ENCODE data around the gene LRRC75B. TPM values are rescaled to one million over a fixed set of nuclear protein-coding genes. Genes with fewer than 3 reads are reported as not detected.
"Not testable (repeated sequence)": the region's sequence is repeated elsewhere in the genome, so short reads cannot be mapped to it uniquely, and the experiment has no call there.

The LRRC75B gene
- total RNA-seq, 1 experiment from 2014 or later, result 20.5 TPM

DNA sequence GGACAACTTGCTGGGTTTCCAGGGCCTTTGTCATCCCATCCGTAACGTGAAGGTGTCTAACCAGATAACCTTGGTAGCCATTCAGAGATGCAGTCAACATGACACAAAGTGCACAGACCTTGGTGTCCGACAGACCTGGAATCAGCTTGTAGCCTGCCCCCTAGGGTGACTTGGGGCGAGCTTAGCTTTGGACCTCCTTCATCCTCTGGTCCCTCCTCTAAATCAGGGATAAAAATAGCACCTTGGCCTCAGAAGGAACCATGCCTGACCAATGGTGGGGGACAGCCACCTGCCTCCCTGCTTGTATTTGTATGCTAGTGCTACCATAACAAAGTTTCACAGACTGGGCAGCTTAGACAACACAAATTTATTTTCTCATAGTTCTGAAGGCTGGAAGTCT lies 33.4 kb downstream of the LRRC75B start:
- DNase-seq, result no peak
- Histone ChIP-seq H3K4me3 (ENCODE audit: insufficient read depth, low read depth, low read length) (no peak overlapping the region), H3K36me3 (replicated peaks; ENCODE audit: control insufficient read depth, insufficient read depth, low read length) (peaks cover 37% of the 10 kb centered on the region), H3K27me3 (ENCODE audit: control insufficient read depth, insufficient read depth, low read length) (no peaks in the 10 kb centered on the region)

DNA sequence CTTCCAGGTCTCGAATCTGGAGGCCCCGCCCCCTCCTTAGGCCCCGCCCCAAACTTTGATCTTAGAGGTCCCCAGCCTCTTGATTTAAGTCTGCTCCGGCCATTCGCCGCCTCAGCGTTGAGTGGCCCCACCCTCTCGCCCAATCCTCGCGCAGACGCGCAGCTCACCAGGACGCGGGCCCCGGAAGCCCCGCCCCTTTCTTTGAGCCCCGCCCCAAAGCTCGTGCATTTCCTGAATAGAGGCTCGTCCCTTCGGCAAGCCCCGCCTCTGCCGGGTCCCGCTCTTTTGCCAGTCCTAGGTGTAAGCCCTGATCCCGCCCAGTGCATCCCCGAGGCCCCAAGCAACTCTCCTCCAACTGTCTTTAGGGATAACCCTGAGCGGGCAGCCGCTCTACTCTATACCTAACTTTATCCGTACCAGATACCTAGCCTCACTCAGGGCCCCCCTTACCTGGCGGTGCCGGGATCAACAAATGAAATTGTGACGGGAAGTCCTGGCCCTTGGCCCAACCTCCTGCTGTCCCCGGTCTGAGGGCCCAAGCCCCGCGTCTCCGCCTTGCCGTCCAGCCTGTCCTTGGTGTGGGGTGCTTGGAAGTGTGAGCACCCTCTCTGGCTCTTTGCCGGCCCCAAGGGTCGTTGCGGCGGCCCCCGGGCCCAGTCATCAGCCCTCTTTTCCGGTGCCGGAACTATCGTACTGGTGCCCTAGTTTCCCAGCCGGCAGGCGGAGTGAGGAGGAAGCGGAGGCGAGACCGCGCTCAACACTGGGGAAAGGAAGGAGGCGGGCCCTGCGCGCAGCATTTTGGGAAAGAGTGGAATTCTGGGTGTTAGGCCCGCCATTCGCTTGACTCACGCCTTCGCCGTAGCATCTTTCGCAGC lies 37.5 kb downstream of the LRRC75B start, which contains the start of gene SNRPD3:
TSS of gene SNRPD3 (plus strand) at position 835 of the 875 bp plus-strand sequence. CDS start 1,676 bp downstream, outside the sequence.
- peak; percentile 100 for DNase-seq
- Histone ChIP-seq H3K4me3 (ENCODE audit: insufficient read depth, low read depth, low read length) (peak within 1 kb of the TSS; percentile 100), H3K27me3 (ENCODE audit: control insufficient read depth, insufficient read depth, low read length) (no peaks in the 10 kb centered on the region), H3K36me3 (replicated peaks; ENCODE audit: control insufficient read depth, insufficient read depth, low read length) (peaks cover 25% of the 10 kb centered on the region)

DNA sequence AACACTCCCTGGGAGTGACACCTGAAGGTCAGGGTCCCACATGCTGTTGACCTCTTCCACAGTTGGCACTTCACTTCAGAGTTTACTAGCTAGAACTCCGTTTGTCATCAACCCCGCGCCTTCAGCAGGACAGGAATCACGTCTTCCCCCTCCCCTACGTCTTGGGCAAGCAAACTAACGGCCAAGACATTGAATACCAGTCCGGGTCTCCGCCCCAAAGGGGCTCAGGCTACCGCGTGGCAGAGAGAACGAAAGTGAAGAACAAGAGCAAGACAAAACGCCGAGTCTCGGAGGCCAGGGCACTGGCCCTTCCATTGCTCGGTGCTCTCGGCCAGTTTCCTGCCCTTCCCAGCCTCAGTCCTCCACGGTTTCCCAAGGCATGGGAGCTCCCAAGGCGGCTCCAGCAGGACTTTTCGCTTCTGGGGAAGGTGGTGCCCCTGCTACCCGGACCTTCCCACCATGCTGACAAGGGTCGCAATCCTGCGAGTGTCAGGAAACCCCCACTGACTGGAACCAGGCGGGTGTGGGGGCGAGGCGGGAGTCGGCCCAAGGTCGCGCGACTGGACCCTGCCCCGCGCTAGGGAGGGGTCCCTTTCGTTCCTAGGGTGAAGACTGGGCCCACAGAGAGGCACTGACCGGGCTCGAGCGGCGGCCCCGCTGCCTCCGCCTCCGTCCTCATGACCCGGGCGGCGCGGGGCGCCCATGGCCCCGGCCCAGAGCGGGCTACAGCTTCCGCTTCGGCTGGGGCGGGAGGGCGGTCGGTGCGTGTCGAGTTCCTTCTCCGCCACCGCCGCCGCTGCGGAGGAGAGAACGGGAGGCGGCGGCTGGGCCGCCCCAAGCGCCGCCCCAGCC lies 38.3 kb downstream of the LRRC75B start, which contains the start of gene GUCD1:
TSS of gene GUCD1 (minus strand) at position 826 of the 852 bp plus-strand sequence. CDS start at position 679, 147 bp downstream.
- DNase-seq, result peak; percentile 61
- Histone ChIP-seq H3K27me3 (ENCODE audit: control insufficient read depth, insufficient read depth, low read length) (no peaks in the 10 kb centered on the region), H3K4me3 (ENCODE audit: insufficient read depth, low read depth, low read length) (peak within 1 kb of the TSS; percentile 100), H3K36me3 (replicated peaks; ENCODE audit: control insufficient read depth, insufficient read depth, low read length) (peaks cover 22% of the 10 kb centered on the region)

DNA sequence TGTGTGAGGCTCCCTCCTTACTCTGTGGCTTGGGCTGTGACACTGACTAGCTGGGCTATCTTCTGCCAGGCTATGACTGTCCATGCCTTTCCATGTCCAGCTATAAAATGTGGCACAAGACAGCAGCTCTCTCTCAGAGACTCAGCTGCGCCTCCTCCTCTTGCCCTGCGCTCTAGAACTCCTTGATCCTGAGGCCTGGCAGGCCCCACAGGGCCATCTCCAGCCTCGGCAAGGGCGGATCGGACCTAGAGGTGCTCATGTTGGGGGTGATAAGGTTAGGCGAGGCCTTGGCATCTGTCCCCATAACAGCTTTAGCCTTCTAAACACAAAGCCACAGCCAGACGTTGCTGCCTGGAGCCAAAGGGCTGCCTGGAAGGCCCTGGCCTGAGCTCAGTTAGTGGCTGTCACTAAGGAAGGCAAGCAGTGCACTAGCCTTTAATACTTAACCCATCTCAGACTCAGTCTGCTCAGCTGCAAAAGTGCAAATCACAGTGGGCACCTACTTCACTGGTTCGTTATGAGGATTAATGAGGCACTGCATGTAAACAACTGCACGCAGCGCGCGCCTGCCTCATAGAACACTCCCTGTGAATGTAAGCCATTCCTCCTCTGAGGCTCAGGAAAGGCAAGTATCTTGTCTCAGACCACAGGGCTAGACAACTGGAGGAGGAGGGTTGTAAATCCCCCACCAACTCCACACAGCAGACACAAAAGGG lies 39.1 kb downstream of the LRRC75B start:
- Histone ChIP-seq H3K36me3 (replicated peaks; ENCODE audit: control insufficient read depth, insufficient read depth, low read length) (peaks cover 15% of the 10 kb centered on the region), H3K4me3 (ENCODE audit: insufficient read depth, low read depth, low read length) (peak overlapping the region; percentile 92), H3K27me3 (ENCODE audit: control insufficient read depth, insufficient read depth, low read length) (no peaks in the 10 kb centered on the region)
- no peak for DNase-seq

DNA sequence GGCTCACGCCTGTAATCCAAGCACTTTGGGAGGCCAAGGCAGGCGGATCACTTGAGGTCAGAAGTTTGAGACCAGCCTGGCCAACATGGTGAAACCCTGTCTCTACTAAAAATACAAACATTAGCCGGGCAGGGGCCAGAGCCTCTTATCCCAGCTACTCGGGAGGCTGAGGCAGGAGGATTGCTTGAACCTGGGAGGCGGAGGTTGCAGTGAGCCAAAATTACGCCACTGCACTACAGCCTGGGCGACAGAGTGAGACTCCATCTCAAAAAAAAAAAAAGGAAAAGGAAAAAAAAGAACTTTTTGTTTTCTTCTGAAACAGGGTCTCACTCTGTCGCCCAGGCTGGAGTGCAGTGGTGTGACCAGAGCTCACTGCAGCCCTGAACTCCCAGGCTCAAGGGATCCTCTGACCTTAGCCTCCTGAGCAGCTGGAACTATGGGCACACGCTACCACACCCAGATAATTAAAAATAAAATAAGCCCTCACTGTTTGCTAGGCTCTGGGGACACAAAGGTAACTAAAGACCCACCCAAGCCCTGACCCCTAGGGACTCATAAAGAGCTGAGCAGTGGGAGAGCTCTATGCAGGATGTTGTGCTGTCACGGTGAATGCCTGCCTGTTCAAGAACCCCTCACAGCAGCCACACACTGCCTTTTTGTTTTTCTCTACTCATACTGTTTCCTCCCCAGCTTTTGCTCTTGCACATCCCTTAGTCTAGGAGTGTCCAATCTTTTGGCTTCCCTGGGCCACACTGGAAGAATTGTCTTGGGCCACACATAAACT lies 40.2 kb downstream of the LRRC75B start:
- not testable (repeated sequence) for H3K36me3 ChIP-seq (replicated peaks; ENCODE audit: control insufficient read depth, insufficient read depth, low read length); H3K27me3 ChIP-seq (ENCODE audit: control insufficient read depth, insufficient read depth, low read length); DNase-seq; H3K4me3 ChIP-seq (ENCODE audit: insufficient read depth, low read depth, low read length)

DNA sequence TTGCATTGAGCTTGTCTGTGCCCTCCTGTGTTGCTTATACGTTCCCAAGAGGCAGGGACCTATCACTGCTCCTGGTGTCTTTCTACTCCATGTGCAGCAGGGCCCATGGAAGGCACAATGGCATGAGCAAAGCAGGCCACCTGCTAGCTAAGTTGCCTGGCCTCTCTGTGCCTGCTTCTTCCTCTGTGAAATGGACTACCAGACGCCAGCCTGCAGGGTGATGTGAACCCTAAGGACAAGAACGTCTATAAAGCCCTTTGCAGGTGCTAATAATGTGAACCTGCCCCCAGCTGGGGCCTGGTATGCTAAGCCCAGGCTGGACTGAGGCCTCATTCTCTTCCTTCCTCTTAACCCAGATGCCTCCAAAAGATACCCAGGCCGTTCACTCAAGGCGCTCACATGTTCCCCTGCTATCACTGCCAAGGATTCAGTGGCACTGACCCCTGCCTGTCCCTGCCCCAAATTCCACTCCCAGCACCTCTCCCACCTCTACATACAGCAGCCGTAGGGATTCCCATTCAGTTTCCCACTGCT lies 41.9 kb downstream of the LRRC75B start:
- Histone ChIP-seq H3K4me3 (ENCODE audit: insufficient read depth, low read depth, low read length) (no peak overlapping the region), H3K36me3 (replicated peaks; ENCODE audit: control insufficient read depth, insufficient read depth, low read length) (peaks cover 18% of the 10 kb centered on the region), H3K27me3 (ENCODE audit: control insufficient read depth, insufficient read depth, low read length) (no peaks in the 10 kb centered on the region)
- no peak for DNase-seq

DNA sequence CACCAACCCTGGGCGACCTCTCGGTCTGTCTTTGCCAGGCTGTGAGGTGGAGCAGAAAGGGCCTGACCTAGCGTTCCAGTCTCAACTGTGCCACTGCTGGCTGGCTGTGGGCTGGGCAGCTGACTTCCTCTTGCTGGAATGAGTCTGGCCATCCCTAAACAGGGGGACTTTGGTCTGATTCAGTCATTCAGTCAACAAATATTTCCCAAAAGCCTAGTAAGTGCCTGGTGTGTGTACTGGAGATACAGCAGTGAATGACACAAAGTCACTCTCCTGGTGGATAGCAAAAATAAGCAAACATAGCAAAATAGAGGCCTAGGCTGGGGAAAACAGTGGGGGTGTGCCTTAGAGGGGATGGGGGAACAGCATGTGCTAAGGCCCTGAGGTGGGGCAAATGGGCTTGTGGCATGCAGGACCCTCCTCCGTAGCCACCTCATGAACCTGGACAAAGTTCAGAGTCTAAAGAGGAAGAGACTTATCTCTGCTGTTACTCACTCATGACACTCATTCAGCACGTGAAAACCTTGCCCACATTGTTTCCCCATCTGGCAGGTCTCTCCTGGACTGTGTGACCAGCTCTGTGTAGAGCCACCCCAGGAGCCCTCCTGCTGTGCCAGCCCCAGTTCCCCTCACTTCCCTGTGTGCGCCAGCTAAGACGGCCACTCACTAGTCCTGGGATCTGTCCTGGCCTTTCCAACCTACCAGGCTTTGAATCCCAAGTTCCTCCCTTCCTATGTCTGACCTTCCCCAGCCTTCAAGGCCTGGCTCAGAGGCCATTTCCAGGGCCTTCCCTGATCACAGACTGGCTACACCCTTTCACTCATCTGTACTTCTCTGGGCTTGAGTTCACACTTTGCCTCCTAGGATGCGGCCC lies 42.6 kb downstream of the LRRC75B start:
- no peak for DNase-seq
- peaks cover 18% of the 10 kb centered on the region for H3K36me3 ChIP-seq (replicated peaks; ENCODE audit: control insufficient read depth, insufficient read depth, low read length)
- no peak overlapping the region for H3K4me3 ChIP-seq (ENCODE audit: insufficient read depth, low read depth, low read length)
- no peaks in the 10 kb centered on the region for H3K27me3 ChIP-seq (ENCODE audit: control insufficient read depth, insufficient read depth, low read length)

DNA sequence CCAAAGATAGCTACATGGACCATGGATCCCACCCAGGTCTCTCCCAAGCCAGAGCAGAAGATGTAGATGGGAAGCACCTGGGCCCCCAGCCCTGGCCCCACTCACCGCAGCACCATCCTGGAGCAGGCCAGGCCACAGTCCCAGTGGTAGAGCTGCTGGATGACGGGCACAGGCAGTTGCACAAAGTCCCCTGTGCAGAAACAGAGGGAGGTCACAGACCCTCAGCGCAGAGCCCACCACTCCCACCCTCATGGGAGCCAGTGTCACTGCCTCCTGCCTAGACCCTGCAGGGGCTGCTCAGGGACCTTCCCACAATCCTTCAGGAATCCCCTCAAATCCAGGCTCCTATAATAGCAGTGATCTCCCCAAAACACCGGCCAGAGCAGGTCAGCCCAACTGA lies 44.1 kb downstream of the LRRC75B start:
- Histone ChIP-seq H3K4me3 (ENCODE audit: insufficient read depth, low read depth, low read length) (no peak overlapping the region), H3K36me3 (replicated peaks; ENCODE audit: control insufficient read depth, insufficient read depth, low read length) (peaks cover 24% of the 10 kb centered on the region), H3K27me3 (ENCODE audit: control insufficient read depth, insufficient read depth, low read length) (no peaks in the 10 kb centered on the region)
- no peak for DNase-seq

DNA sequence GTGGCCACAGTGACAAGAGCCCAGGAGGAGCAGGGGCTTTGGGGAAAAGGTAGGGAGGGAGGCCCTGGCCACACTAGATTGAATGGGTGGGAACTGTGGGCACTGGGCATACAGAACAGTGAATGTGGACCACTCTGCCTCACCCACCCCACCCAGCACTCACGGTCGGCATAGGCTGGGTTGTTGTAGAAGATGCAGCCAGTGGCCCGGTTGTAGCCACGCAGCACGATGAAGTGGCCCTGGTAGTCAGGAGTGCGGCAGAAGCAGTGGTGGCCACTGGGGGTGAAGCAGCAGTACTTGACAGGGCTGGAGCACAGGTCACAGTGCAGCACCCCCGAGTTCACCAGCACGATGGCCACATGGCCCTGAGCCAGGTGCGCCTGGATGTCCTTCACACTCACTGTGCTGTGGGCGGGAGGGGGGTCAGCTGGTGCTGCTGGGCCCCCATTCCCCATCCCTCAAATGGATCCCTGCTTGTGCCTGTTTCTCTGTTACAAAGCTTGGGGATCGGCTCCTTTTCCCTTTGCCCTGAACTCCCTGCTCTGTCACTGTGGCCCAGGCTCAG lies 49.1 kb downstream of the LRRC75B start:
- peaks cover 49% of the 10 kb centered on the region for H3K36me3 ChIP-seq (replicated peaks; ENCODE audit: control insufficient read depth, insufficient read depth, low read length)
- no peaks in the 10 kb centered on the region for H3K27me3 ChIP-seq (ENCODE audit: control insufficient read depth, insufficient read depth, low read length)
- H3K4me3 ChIP-seq (ENCODE audit: insufficient read depth, low read depth, low read length), result no peak overlapping the region
- DNase-seq, result no peak

DNA sequence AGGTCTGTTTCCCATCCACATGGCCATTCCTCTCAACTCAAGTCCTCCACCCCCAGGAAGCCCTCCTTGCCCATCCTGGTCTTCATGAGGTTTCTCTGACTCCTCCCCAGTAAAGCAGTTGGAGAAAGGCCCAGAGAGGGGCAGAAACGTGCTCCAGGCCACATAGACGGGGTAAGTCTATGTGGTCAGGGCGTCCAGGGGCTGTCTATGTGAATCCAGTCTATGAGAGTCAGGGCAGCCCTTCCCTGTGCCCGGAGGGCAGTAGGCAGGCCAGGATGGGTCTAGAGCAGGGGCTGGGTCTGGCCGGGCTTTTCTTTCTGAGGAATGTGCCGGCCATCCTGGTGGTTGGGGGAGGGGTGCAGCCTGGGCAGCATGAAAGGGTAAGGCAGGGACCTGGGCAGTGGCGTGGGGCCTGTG lies 49.7 kb downstream of the LRRC75B start:
- no peaks in the 10 kb centered on the region for H3K27me3 ChIP-seq (ENCODE audit: control insufficient read depth, insufficient read depth, low read length)
- no peak overlapping the region for H3K4me3 ChIP-seq (ENCODE audit: insufficient read depth, low read depth, low read length)
- peaks cover 49% of the 10 kb centered on the region for H3K36me3 ChIP-seq (replicated peaks; ENCODE audit: control insufficient read depth, insufficient read depth, low read length)
- no peak for DNase-seq

DNA sequence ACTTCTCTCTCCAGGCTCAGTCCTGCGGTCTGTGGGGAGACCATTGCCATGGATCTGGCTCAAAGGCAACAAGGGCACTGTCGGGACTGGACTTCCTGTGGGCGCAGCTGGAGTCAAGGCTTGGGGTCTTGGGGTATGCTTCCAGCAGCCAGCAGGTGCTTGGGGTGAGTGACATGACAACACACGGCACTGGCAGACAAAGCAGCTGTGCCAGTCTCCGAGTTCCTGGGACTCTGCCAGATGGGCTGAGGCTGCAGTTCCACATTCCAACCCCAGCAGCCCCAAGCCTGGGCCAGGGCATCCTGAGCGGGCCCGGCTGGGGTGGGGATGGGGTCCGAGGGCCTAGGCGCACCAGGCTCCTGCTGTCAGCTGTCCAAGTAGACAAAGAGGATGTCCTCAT lies 50.2 kb downstream of the LRRC75B start:
- Histone ChIP-seq H3K36me3 (replicated peaks; ENCODE audit: control insufficient read depth, insufficient read depth, low read length) (peaks cover 44% of the 10 kb centered on the region), H3K4me3 (ENCODE audit: insufficient read depth, low read depth, low read length) (no peak overlapping the region), H3K27me3 (ENCODE audit: control insufficient read depth, insufficient read depth, low read length) (no peaks in the 10 kb centered on the region)
- no peak for DNase-seq

DNA sequence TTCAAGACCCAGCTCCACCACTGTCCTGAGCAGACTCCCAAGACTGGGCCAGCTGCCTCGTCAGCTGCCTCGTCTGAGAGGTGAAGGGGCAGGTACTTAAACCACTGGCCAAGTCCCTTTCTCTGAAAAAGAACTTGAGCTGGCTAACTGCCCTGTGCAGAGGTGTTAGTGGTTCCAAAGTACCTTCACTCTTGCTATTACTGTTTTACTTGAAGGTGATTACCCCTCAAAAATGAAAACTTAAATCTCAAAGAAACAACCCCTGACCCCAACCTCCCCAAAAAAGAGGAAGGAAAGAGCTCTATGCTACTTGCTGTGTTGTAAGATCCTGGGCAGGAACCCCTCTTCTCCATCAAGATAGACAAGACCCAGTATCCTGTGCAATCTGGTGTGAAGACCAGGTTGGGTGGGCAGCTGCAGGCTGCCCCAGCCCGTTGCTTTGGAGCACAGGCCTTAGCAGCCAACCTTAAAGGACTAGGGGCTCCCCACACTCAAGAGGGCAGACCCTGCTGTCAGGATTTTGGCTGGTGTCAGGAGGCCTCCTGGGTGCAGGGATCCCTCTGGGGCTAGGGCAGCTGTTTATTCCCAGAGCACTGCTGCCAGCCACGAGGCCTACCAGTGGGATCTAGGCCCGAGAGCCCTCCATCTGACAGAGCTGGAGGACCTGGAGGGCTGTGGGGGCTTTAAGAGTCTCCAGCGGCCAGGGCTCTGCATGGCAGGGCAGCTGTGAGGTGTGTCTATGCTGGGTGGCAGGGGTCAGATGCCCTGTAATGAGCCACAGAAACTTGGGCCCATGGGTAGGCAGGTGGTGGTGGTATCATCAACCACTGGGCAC lies 51.0 kb downstream of the LRRC75B start:
- peaks cover 38% of the 10 kb centered on the region for H3K36me3 ChIP-seq (replicated peaks; ENCODE audit: control insufficient read depth, insufficient read depth, low read length)
- no peak overlapping the region for H3K4me3 ChIP-seq (ENCODE audit: insufficient read depth, low read depth, low read length)
- no peak for DNase-seq
- H3K27me3 ChIP-seq (ENCODE audit: control insufficient read depth, insufficient read depth, low read length), result no peaks in the 10 kb centered on the region
